GM12878 (cell line): ENCODE data around the gene DEPDC7. TPM values are rescaled to one million over a fixed set of nuclear protein-coding genes. Genes with fewer than 3 reads are reported as not detected.

ENCODE experiments used
- ATAC-seq: fragments of 200-7000 bp; cut with Tn5 transposase; 3 replicates; pipeline ENCODE4 v1.9.1; 2020; ENCODE audit warnings: mild to moderate bottlenecking, moderate library complexity
- BruUV-seq: library from RNA; stranded (reverse); fragments of 400-500 nt; replicated peaks from 2 replicates; lab custom pipeline; 2021; lab: Mats Ljungman, UMichigan
- CTCF ChIA-PET: fragments of 300-600 bp; sonication (Branson Sonifier 250); formaldehyde crosslinking; extraction: SDS; loops from one replicate; lab custom pipeline; 2021; ENCODE audit warnings: inconsistent platforms; lab: Yijun Ruan, JAX
- POLR2A ChIA-PET: fragments of 350-600 bp; formaldehyde crosslinking; extraction: SDS; loops from one replicate; lab custom pipeline; 2021; ENCODE audit warnings: inconsistent platforms; lab: Charles Lee
- RAD21 ChIA-PET: fragments of 300-600 bp; sonication (Branson Sonifier 250); formaldehyde crosslinking; loops from one replicate; lab custom pipeline; 2023; ENCODE audit warnings: antibody characterized with exemption; ENCODE audit not compliant: unreplicated experiment; lab: Charles Lee
- SMC1A ChIA-PET: fragments of 300-600 bp; sonication (Branson Sonifier 250); formaldehyde crosslinking; loops from one replicate; lab custom pipeline; 2023; ENCODE audit not compliant: unreplicated experiment, uncharacterized antibody; lab: Charles Lee
- DNase-seq: peaks from one replicate; pipeline ENCODE4 v3.0.0-alpha.2; 2011; ENCODE audit warnings: low read depth, low spot score
- FAIRE-seq: peaks from 3 replicates; lab custom pipeline; 2011; peaks lifted over from hg19 to GRCh38; lab: Jason Lieb, UNC
- H2AFZ ChIP-seq: 2 replicates; pipeline ENCODE4 v1.6.0; 2011; ENCODE audit warnings: low read depth, low read length, control low read depth; ENCODE audit not compliant: control insufficient read depth
- H3K27ac ChIP-seq: 2 replicates; pipeline ENCODE4 v1.5.1; 2011; ENCODE audit warnings: control low read depth; ENCODE audit not compliant: control insufficient read depth, insufficient read depth
- H3K27me3 ChIP-seq, 2 experiments: replicated peaks in 1 of 2; 2 replicates each; pipeline versions ENCODE4 v1.6.0 to v1.6.1; 2011; ENCODE audit warnings: low read length in 1 of 2; ENCODE audit not compliant: control insufficient read depth in 2 of 2, insufficient read depth in 2 of 2
- H3K36me3 ChIP-seq, 2 experiments: 2 replicates each; pipeline ENCODE4 v1.5.1; 2011; ENCODE audit warnings: low read length in 1 of 2; ENCODE audit not compliant: control insufficient read depth in 2 of 2, insufficient read depth in 2 of 2
- H3K4me1 ChIP-seq: 2 replicates; pipeline ENCODE4 v1.6.1; 2011; ENCODE audit warnings: mild to moderate bottlenecking, low read length, moderate library complexity, mixed read lengths; ENCODE audit not compliant: control insufficient read depth, insufficient read depth
- H3K4me2 ChIP-seq: 2 replicates; pipeline ENCODE4 v1.6.0; 2011; ENCODE audit warnings: control low read depth; ENCODE audit not compliant: control insufficient read depth, insufficient read depth
- H3K4me3 ChIP-seq: fragments of 200-600 bp; sonication (generic); 2 replicates; pipeline ENCODE4 v1.5.1; 2016
- H3K79me2 ChIP-seq: 2 replicates; pipeline ENCODE4 v1.6.0; 2011; ENCODE audit warnings: low read length; ENCODE audit not compliant: control insufficient read depth, insufficient read depth
- H3K9ac ChIP-seq: 2 replicates; pipeline ENCODE4 v1.8.0; 2011; ENCODE audit warnings: low read length, control low read depth, mixed read lengths; ENCODE audit not compliant: control insufficient read depth, insufficient read depth
- H3K9me3 ChIP-seq: replicated peaks from 3 replicates; pipeline ENCODE4 v1.5.1; 2011; ENCODE audit warnings: mild to moderate bottlenecking, low read length; ENCODE audit not compliant: control insufficient read depth, insufficient read depth
- H4K20me1 ChIP-seq: 2 replicates; pipeline ENCODE4 v1.6.0; 2011; ENCODE audit not compliant: control insufficient read depth, insufficient read depth
- BCLAF1 ChIP-seq: fragments of 450-650 bp; IDR thresholded peaks from 2 replicates; pipeline ENCODE4 v1.6.1; 2017; ENCODE audit warnings: antibody characterized with exemption, mild to moderate bottlenecking, moderate library complexity
- IKZF2 ChIP-seq, 2 experiments: fragments of 450-650 bp; IDR thresholded peaks; 2 replicates each; pipeline ENCODE4 v1.6.1; 2017; ENCODE audit warnings: mild to moderate bottlenecking in 2 of 2, moderate library complexity in 2 of 2
- KLF5 ChIP-seq: fragments of 450-650 bp; IDR thresholded peaks from 2 replicates; pipeline ENCODE4 v1.6.1; 2014; ENCODE audit warnings: mild to moderate bottlenecking; ENCODE audit not compliant: partially characterized antibody
- RELA ChIP-seq: fragments of 450-650 bp; IDR thresholded peaks from 2 replicates; pipeline ENCODE4 v1.8.0; 2014; ENCODE audit warnings: borderline replicate concordance; ENCODE audit not compliant: partially characterized antibody
- TBL1XR1 ChIP-seq: IDR thresholded peaks from 2 replicates; pipeline ENCODE4 v1.6.1; 2012; ENCODE audit warnings: low read depth, low read length, improper control_type of control experiment
- TCF3 ChIP-seq: IDR thresholded peaks from 2 replicates; pipeline ENCODE4 v1.6.1; 2012; ENCODE audit warnings: low read depth, mild to moderate bottlenecking, low read length, borderline replicate concordance; ENCODE audit not compliant: insufficient read depth
- WGBS: methylation state at CpG from one replicate; pipeline ENCODE4 v1.1.6; 2016; ENCODE audit warnings: low lambda C conversion rate; ENCODE audit not compliant: insufficient replicate concordance, insufficient coverage; ENCODE audit errors: missing lambda C conversion rate; 5-methylcytosine and 5-hydroxymethylcytosine counted together
- in situ Hi-C: fragments of 300-500 bp; cut with MboI; formaldehyde crosslinking; loops from 9 replicates; pipeline ENCODE4 v1.14.3; 2018; ENCODE audit warnings: mixed read lengths
- intact Hi-C: fragments of 100-400 bp; cut with micrococcal nuclease; formaldehyde crosslinking; loops from one replicate; pipeline ENCODE4 v1.14.2; 2022; ENCODE audit not compliant: unreplicated experiment
- polyA plus RNA-seq, 11 experiments: library from polyadenylated mRNA; depleted of rRNA in 4 of 11; unstranded in 6 of 11; stranded (reverse) in 5 of 11; fragments of >200 nt; fragmentation: Nextera tagmentation in 4 of 11; fragmentation: Illumina TruSeq in 1 of 11; extraction: Ambion mirVana in 4 of 11; extraction: Trizol in 1 of 11; gene quantifications; 1 replicate in 1 of 11; 2 replicates in 10 of 11; pipeline versions ENCODE4 v1.2.1 to v1.2.3, GENCODE V29; 2011 to 2016; ENCODE audit warnings: inconsistent platforms in 2 of 11, missing spikeins in 2 of 11, low read depth in 1 of 11
- total RNA-seq, 4 experiments: library from RNA; depleted of rRNA in 3 of 4; stranded (reverse); fragments of >200 nt in 3 of 4; fragmentation: Illumina TruSeq in 1 of 4; extraction: Trizol in 1 of 4; gene quantifications; 2 replicates each; pipeline versions ENCODE4 v1.2.1 to v1.2.3, GENCODE V29; 2013 to 2021

The DEPDC7 gene
- total and polyA plus RNA-seq, 10 of the 15 experiments (the other 5 are each of a cell fraction or from before 2014, with no cell fraction given): 0.06 to 1.1 (median 0.49) TPM

- H3K79me2 ChIP-seq: no peaks in the 10 kb centered on the region
- H3K9me3 ChIP-seq: no peaks in the 10 kb centered on the region
- in situ Hi-C loops (no loop called here), intact Hi-C loops (no loop called here)
- ChIA-PET CTCF (no interaction called here), POLR2A (interaction anchor here (1.2 to 1.5 kb wide), 2 partner anchors 12 kb away, joined by 4 to 5 read pairs; partner anchors contain the start of gene TCP11L1), SMC1A (interaction anchor here (0.7 to 2.2 kb wide), 6 partner anchors 11 to 38 kb away, joined by 3 to 6 read pairs (median 3); no protein-coding TSS in a partner anchor)
- no peak overlapping the region for H3K9ac ChIP-seq
- ATAC-seq: no peak
- H2AFZ ChIP-seq: no peak overlapping the region
- WGBS: 77% methylated on average over 2 of the region's 2 CpGs
- no peaks in the 10 kb centered on the region for H4K20me1 ChIP-seq
- no peak overlapping the region for H3K4me2 ChIP-seq
- DNase-seq: no peak
- no peak for TF ChIP-seq RELA
- TF ChIP-seq TCF3: no peak
- no peak for TF ChIP-seq IKZF2 (IDR thresholded peaks at IDR 0.05)
- TF ChIP-seq TBL1XR1: no peak
- TF ChIP-seq BCLAF1: no peak
- TF ChIP-seq KLF5: no peak
- TF ChIP-seq, all 136 proteins: peak for 0
- no peaks in the 10 kb centered on the region for H3K27me3 ChIP-seq
- RAD21 ChIA-PET: interaction anchor here (1.4 kb wide), 1 partner anchor 12 kb away, joined by 4 read pairs; the partner anchor contains the start of gene TCP11L1
- no peak overlapping the region for H3K4me3 ChIP-seq
- no peaks in the 10 kb centered on the region for H3K4me1 ChIP-seq
- H3K36me3 ChIP-seq: no peaks in the 10 kb centered on the region
- no peak overlapping the region for H3K27ac ChIP-seq
- FAIRE-seq: no peak
- no TSS peak for BruUV-seq
Measured at GRCh38 chr11:33027233-33027632, 11.6 kb downstream of the DEPDC7 start.
